ENCODE data around the gene GRM5. TPM values are rescaled to one million over a fixed set of nuclear protein-coding genes. Genes with fewer than 3 reads are reported as not detected.

The GRM5 gene
- polyA plus RNA-seq, 3 donors from 2014 or later = not detected

Other genes with a start within 250 kb of the GRM5 start
- gene TYR, start 111.9 kb upstream of the GRM5 start, polyA plus RNA-seq = not detected

Data from immature natural killer cell (primary cell).